GM19193 (cell line): ENCODE data around the gene ERBB2.

Experiments used
- POLR2A ChIP-seq: IDR thresholded peaks from 4 replicates; pipeline ENCODE4 v1.6.1; 2011; ENCODE audit not compliant: insufficient read depth, insufficient read length; ENCODE audit errors: extremely low read depth

ERBB2 gene

DNA sequence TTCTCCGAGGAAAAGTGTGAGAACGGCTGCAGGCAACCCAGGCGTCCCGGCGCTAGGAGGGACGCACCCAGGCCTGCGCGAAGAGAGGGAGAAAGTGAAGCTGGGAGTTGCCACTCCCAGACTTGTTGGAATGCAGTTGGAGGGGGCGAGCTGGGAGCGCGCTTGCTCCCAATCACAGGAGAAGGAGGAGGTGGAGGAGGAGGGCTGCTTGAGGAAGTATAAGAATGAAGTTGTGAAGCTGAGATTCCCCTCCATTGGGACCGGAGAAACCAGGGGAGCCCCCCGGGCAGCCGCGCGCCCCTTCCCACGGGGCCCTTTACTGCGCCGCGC, at the start of gene ERBB2:
Gene ERBB2, plus strand, starts transcription at position 247 of the 330 bp plus-strand sequence. CDS start 175 bp downstream, outside the sequence.
- no peak for TF ChIP-seq POLR2A

DNA sequence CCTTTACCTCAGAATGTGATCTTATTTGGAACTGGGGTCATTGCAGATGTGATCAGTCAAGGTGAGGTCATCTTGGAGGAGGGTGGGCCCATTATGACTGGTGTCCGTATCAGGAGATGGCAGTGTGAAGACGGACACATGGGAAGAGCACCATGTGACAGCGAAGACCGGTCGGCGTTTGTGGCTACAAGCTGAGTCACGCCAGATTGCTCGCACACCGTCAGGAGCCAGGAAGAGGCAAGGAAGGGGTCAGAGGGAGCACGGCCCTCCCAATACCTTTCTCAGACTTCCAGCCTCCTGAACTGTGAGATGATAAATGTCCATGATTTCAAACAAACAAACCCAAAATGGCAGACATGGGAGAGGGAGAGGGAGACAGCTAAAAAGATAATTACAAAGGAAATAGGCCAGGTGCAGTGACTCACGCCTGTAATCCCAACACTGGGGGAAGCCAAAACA, 49.7 kb upstream of the ERBB2 start:
- TF ChIP-seq POLR2A, result no peak

DNA sequence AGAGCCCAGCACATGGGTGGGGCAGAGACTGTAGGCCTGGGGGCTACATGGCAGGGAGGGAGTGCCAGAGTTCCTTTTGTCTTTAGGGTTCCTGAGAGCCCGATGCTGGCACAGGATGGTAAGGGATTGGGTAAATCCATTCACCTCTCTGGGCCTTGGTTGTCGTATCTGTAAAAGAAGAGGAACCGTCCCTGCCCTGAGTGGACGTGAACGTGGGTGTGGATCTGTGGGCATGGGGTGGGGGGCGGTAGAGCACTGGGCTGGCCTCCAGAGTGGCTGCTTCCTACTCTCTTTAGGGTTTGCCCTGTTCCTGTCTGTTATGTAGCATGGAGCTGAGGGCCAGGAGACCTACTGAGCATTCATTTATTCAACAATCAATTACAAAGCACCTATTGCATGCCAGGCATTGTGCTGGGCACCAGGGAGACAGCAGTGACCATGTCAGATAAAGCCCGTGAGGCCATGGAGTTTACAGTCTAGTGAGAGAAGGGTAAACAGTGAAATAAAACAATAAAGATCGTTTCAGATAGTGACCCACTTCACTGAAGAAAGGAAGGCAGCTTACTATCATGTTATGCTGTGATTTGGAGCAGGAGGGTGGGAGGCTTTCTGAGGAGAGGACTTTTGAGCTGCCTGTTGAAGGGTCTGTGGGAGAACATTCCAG, 47.8 kb upstream of the ERBB2 start:
- TF ChIP-seq POLR2A, result no peak

DNA sequence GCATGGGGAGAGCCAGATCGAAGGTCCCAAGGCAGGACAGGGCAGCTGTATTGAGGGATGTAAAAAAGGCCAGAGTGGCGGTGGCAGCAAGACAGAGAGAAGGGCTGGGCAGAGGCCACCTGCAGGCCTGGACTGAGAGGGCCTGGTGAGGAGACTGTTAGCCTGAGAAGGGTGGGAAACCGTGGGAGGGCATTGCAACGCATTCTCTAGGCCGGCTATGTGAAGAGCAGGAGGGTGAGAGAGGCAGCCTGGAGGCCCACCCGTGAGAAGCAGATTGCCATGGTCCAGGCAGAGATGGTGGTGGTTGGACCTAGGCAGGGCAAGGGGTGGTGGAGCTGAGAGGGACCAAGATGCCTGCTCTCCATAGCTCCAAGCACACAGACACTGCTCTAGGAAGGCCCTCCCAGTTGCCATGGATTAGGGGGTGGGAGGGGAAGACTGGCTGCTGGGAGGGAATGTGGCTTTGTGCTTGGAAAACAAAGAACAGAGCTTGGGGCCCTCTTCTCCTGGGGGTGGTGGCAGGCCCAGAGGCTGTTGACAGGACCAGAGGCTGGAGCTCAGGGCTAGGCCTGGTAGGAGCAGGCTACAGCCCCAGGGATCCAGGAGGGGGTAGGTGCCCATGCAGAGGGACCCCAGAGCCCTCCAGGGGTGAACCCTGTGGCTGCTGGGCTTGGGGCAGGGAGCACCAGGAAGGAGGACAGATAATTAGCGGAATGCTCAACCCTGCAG, 47.1 kb upstream of the ERBB2 start:
- TF ChIP-seq POLR2A, result no peak

DNA sequence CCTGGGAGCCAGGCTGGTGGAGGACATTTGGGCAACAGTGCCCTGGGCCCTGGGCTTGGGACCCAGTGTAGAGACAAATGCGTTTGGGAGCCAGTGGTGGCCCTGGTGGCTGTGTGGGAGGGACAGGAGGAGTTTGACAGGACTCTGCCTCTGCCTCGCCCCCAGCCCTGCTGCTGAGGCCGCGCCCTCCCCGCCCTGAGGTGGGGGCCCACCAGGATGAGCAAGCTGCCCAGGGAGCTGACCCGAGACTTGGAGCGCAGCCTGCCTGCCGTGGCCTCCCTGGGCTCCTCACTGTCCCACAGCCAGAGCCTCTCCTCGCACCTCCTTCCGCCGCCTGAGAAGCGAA, 46.6 kb upstream of the ERBB2 start:
- no peak for TF ChIP-seq POLR2A

DNA sequence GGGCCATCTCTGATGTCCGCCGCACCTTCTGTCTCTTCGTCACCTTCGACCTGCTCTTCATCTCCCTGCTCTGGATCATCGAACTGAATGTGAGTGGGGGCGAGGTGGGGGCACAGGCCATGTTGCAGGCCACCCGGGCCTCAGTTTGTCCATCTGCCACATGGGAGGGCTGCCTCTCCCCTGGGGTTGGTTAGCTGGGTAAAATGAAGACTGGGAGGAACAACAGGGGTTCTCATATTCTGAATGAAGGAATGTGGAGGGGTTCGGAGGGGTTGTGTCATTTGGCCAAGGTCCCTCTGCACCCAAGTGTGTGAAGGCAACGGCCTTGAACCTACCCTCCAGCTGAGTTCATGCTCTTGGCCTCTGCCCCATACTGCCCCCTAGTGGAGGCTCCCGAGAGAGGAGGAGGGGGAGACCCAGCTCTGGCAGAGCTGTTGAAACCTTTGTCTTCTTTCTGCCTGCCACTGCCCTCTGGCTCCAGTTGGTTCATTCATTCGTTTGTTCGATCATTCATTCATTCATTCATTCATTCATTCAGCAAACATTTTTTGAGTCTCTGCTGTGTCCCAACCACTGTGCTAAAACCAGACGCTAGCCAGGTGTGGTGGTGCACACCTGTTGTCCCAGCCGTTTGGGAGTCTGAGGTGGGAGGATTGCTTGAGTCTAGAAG, 46.1 kb upstream of the ERBB2 start:
- no peak for TF ChIP-seq POLR2A

DNA sequence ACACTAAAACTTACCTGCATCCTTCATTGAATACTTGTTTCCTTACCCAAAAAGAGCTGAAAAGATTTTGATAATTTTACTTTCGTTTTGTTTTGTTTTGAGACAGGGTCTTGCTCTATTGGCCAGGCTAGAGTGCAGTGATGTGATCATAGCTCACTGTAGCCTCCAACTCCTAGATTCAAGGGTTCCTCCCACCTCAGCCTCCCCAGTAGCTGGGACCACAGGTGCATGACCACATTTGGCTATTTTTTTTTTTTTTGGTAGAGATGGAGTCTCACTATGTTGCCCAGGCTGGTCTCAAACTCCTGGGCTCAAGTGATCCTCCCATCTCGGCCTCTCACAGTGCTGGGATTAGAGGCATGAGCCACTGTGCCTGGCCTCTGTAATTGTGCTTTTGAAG, 44.8 kb upstream of the ERBB2 start:
- no peak for TF ChIP-seq POLR2A

DNA sequence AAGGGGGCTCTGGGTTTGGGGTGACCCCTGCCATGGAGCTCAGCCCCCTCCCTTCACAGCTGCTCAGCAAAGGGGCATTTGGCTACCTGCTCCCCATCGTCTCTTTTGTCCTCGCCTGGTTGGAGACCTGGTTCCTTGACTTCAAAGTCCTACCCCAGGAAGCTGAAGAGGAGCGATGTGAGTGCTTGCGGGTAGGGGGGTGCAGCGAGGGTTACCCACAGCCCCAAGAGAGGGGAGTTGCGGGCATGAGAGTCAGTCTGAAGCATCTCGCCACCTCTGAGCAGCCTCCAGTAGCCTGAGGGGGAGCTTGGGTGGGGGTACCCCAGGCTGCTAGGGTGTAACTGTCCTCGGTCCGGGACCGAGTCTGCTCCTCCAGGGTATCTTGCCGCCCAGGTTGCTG, 41.5 kb upstream of the ERBB2 start:
- TF ChIP-seq POLR2A, result no peak

DNA sequence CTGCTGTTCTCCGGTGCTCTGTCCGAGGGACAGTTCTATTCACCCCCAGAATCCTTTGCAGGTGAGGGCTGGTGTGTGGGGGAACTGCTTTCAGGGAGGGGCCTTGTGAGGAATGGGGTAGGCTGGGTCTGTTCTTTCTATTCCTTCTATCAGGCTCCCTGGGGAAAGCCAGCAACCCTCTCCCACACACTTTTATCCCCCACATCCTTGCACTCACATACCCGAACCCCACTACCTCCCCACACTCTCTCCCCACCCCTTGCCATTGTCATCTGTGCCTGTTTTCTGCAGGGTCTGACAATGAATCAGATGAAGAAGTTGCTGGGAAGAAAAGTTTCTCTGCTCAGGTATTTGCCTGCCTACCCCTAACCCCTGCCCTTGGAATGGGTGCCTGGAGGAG, 41.1 kb upstream of the ERBB2 start:
- no peak for TF ChIP-seq POLR2A

DNA sequence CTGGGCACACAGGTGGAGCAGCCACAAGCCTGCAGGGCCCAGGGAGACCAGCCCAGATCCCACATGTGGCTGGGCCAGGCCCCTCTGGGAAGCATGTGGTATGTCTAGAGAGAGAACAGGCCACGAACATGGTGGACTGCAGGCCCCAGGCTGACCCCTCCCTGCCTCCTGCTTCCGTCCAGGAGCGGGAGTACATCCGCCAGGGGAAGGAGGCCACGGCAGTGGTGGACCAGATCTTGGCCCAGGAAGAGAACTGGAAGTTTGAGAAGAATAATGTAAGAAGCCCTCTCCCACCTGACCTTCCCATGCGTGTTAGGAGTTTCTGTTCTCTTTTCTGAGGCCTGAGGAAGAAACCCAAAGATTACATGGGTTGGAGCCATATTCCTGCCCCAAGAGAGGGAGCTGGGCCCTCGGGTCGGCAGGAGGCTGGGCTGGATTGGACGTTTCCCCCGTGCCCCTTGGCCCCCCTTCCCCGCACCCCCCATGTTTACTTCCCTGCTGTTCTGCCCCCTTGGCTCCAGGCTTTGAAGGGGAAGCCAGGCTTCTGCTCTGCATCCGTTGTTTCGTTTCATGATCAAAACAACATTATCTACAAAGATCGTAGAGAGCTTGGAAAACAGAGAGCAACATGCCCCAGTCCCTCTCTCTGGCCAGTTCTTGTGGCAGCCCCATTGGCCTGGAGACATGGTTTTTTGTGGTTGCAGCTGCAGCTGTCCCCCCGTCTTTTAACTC, 40.4 kb upstream of the ERBB2 start:
- no peak for TF ChIP-seq POLR2A

DNA sequence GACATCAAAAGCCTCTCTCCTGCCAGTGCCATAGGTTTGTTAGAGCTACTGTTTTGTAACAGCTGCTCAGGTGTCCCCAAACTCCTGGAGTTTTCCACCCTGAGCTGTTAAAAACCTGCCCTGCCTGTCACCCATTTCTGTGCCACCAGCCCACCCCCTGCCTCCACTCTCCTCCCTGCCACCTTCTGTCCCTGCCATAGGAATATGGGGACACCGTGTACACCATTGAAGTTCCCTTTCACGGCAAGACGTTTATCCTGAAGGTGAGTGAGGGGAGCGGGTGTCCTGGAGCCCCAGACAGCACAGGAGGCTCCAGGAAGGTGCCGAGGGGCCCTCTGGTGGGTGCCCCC, 39.9 kb upstream of the ERBB2 start:
- TF ChIP-seq POLR2A, result no peak

DNA sequence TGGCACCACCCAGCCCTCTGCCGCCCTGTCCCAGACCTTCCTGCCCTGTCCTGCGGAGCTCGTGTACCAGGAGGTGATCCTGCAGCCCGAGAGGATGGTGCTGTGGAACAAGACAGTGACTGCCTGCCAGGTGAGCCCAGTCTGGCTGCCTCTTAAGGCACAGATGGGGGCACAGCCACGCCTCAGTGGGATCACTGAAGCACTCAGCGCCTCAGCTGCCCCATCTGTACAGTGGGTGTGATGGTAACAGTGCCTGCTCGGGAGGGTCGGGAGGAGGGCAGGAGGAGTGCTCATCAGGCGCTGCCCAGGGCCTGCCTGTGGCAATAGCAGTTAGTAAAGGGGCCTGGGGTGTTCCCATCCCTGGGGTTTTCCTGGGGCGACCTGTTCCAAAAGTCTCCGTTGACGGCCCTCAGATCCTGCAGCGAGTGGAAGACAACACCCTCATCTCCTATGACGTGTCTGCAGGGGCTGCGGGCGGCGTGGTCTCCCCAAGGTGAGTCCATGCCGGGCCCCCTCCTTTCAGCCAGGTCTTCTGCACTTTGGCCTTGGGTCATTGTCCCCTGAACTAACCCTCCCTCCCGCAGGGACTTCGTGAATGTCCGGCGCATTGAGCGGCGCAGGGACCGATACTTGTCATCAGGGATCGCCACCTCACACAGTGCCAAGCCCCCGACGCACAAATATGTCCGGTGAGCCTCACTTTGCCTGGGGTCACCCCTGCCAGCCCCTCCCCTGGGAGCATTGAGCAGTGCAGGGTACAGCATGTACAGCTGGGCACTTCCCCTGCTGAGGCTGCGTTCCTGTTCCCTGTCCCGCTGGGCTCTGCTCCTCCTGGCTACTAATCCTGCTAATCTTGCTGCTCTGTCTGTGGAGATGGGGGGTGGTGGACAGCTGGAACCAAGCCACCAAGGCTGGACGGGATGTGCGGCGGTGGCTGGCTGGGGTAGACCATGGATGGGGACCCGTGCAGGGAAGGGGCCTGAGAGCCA, 39.2 kb upstream of the ERBB2 start:
- TF ChIP-seq POLR2A, result no peak

DNA sequence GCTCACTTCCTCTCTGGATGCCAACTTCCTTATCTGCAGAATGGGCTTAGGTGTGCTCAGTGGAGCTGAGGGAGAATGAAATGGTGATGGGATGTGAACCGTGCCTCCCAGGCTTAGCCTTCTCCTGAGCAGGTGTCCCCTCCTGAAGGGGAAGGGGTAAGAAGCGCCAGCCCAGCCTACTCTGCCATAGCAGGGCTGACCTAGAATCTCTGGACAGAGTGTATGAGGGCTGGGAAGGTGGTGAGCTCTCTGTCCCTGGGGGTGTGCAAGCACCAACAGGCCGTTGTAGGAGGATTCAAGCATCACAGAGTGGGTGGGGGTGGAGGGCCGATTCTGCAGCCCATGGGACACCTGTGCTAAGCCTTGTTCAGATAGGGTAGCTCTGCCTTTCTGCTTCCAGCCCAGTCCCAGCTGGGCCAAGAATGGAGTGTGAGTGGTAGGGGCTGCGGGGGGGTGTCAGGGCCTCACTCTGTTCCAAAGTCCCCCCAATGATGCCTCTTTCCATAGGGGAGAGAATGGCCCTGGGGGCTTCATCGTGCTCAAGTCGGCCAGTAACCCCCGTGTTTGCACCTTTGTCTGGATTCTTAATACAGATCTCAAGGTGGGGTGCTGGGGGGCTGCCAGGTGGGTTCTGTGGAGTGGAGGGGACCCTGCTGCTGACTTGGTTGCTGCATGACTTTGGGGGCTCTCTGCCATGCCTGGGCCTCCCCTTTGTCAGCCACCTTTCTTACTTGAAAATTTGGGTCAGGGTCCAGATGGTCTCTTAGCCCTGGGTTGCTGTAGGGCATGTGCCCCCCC, 37.9 kb upstream of the ERBB2 start:
- TF ChIP-seq POLR2A, result no peak

DNA sequence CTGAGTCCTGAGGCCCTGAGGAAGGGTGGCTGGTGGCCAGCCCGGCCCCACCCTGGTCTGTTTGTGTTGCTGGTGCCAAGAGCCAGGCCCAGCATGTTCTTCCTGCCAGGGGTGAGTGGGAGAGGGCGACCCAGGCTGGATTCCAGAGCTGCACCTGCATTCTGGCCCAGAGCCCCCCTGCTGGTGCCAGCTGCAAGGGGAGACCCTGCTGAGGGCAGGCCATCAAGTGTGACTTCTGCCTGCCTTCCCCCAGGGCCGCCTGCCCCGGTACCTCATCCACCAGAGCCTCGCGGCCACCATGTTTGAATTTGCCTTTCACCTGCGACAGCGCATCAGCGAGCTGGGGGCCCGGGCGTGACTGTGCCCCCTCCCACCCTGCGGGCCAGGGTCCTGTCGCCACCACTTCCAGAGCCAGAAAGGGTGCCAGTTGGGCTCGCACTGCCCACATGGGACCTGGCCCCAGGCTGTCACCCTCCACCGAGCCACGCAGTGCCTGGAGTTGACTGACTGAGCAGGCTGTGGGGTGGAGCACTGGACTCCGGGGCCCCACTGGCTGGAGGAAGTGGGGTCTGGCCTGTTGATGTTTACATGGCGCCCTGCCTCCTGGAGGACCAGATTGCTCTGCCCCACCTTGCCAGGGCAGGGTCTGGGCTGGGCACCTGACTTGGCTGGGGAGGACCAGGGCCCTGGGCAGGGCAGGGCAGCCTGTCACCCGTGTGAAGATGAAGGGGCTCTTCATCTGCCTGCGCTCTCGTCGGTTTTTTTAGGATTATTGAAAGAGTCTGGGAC, 37.1 kb upstream of the ERBB2 start:
- no peak for TF ChIP-seq POLR2A

DNA sequence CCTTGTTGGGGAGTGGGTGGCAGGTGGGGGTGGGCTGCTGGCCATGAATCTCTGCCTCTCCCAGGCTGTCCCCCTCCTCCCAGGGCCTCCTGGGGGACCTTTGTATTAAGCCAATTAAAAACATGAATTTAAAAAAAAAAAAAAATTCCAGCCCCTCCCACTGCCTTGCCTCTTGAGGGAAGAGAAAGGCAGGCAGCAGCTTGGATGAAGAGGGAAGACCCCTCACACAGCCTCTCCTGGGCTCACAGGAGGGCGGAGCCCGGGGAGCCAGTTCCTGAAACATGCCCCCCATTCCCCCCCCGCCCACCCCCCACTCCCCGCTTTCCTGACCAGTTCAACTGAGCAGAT, 36.5 kb upstream of the ERBB2 start:
- TF ChIP-seq POLR2A, result no peak
